Femur (tissue), 1 donor: ENCODE results near the gene TIGIT.
"Not testable (repeated sequence)": the region's sequence is repeated elsewhere in the genome, so short reads cannot be mapped to it uniquely, and the experiment has no call there.

Source experiments
- DNase-seq: peaks from one replicate; pipeline ENCODE4 v3.0.0-alpha.2; 2017

The TIGIT gene

GRCh38 chr3:114293838-114294535 is at the start of gene TIGIT:
Gene TIGIT (plus strand): TSS chr3:114294028. CDS start chr3:114294062, 34 bp downstream.
- DNase-seq: no peak

GRCh38 chr3:114252954-114253353 is 40.9 kb upstream of the TIGIT start:
- no peak for DNase-seq

GRCh38 chr3:114253505-114253904 is 40.3 kb upstream of the TIGIT start:
- DNase-seq: no peak

GRCh38 chr3:114259566-114259965 is 34.3 kb upstream of the TIGIT start:
- DNase-seq: no peak

GRCh38 chr3:114260152-114260551 is 33.7 kb upstream of the TIGIT start:
- no peak for DNase-seq

- DNase-seq: no peak
Measured at GRCh38 chr3:114270019-114270418, 23.8 kb upstream of the TIGIT start.

- DNase-seq: no peak
Measured at GRCh38 chr3:114272271-114272670, 21.6 kb upstream of the TIGIT start.

- no peak for DNase-seq
Measured at GRCh38 chr3:114274929-114275328, 18.9 kb upstream of the TIGIT start.

- DNase-seq: not testable (repeated sequence)
Measured at GRCh38 chr3:114276856-114277255, 17.0 kb upstream of the TIGIT start.

- no peak for DNase-seq
Measured at GRCh38 chr3:114284644-114285043, 9.2 kb upstream of the TIGIT start.

- DNase-seq: no peak
Measured at GRCh38 chr3:114285648-114286230, 8.1 kb upstream of the TIGIT start.

- no peak for DNase-seq
Measured at GRCh38 chr3:114286266-114286665, 7.6 kb upstream of the TIGIT start.

GRCh38 chr3:114290911-114291901 is 2.6 kb upstream of the TIGIT start:
- DNase-seq: peak; percentile 43

- DNase-seq: no peak
Measured at GRCh38 chr3:114294940-114295480, 1.2 kb downstream of the TIGIT start.

- no peak for DNase-seq
Measured at GRCh38 chr3:114295946-114296345, 2.1 kb downstream of the TIGIT start.

GRCh38 chr3:114299421-114299820 is 5.6 kb downstream of the TIGIT start:
- no peak for DNase-seq

- DNase-seq: no peak
Measured at GRCh38 chr3:114299941-114300624, 6.3 kb downstream of the TIGIT start.

GRCh38 chr3:114307222-114307830 is 13.5 kb downstream of the TIGIT start:
- no peak for DNase-seq

- no peak for DNase-seq
Measured at GRCh38 chr3:114307832-114308231, 14.0 kb downstream of the TIGIT start.

- DNase-seq: no peak
Measured at GRCh38 chr3:114308377-114308776, 14.5 kb downstream of the TIGIT start.

- DNase-seq: no peak
Measured at GRCh38 chr3:114308830-114309229, 15.0 kb downstream of the TIGIT start.

- no peak for DNase-seq
Measured at GRCh38 chr3:114310695-114311094, 16.9 kb downstream of the TIGIT start.
